K562 (cell line): ENCODE measurements around the gene MTA1. TPM values are rescaled to one million over a fixed set of nuclear protein-coding genes. Genes with fewer than 3 reads are reported as not detected.

Experiments
- CBFA2T2 ChIP-seq: fragments of 450-650 bp; conservative IDR thresholded peaks from 2 replicates; pipeline ENCODE4 v1.6.1; 2017; ENCODE audit warnings: mild to moderate bottlenecking
- CBX2 ChIP-seq: fragments of 200-600 bp; sonication (generic); IDR thresholded peaks from one replicate; pipeline ENCODE4 v1.6.1; 2012; ENCODE audit warnings: mild to moderate bottlenecking, low read length, inconsistent platforms; ENCODE audit not compliant: insufficient read depth, poor library complexity, severe bottlenecking
- CBX5 ChIP-seq: IDR thresholded peaks from 2 replicates; pipeline ENCODE4 v1.6.1; 2014; ENCODE audit warnings: low read depth, borderline replicate concordance
- CSDE1 ChIP-seq, 2 experiments: fragments of 450-650 bp; IDR thresholded peaks; 2 replicates each; pipeline ENCODE4 v1.6.1; 2016; ENCODE audit warnings: mild to moderate bottlenecking in 1 of 2
- ELK1 ChIP-seq: sonication (generic); formaldehyde crosslinking; IDR thresholded peaks from 2 replicates; pipeline ENCODE4 v1.8.1; 2022; ENCODE audit warnings: missing genetic modification reagents
- ERF ChIP-seq: fragments of 450-650 bp; formaldehyde crosslinking; IDR thresholded peaks from 2 replicates; pipeline ENCODE4 v1.4.0; 2020; ENCODE audit warnings: mild to moderate bottlenecking, mixed read lengths
- HSF4 ChIP-seq: fragments of 250-450 bp; sonication (Bioruptor Pico); IDR thresholded peaks from 2 replicates; pipeline ENCODE4 v2.1.2; 2022; ENCODE audit warnings: mild to moderate bottlenecking, moderate library complexity, borderline replicate concordance
- KLF13 ChIP-seq: fragments of 450-650 bp; IDR thresholded peaks from 2 replicates; pipeline ENCODE4 v1.6.1; 2016; ENCODE audit warnings: missing genetic modification characterization, low read depth, mild to moderate bottlenecking, missing compliant biosample characterization, moderate library complexity, borderline replicate concordance
- LCOR ChIP-seq: sonication (generic); formaldehyde crosslinking; IDR thresholded peaks from 2 replicates; pipeline ENCODE4 v1.8.0; 2022; ENCODE audit warnings: mild to moderate bottlenecking, missing genetic modification reagents
- MAZ ChIP-seq, 2 experiments: fragments of 450-650 bp in 1 of 2; sonication (generic) in 1 of 2; formaldehyde crosslinking; IDR thresholded peaks in 1 of 2; conservative IDR thresholded peaks in 1 of 2; 2 replicates each; pipeline versions ENCODE4 v1.4.0 to v1.5.0; 2020; ENCODE audit warnings: mild to moderate bottlenecking in 1 of 2, missing genetic modification reagents in 1 of 2
- MCM3 ChIP-seq: fragments of 450-650 bp; IDR thresholded peaks from 2 replicates; pipeline ENCODE4 v1.6.1; 2016
- MCM5 ChIP-seq: fragments of 450-650 bp; IDR thresholded peaks from 2 replicates; pipeline ENCODE4 v1.6.1; 2016; ENCODE audit warnings: low read depth
- MTA3 ChIP-seq: fragments of 450-650 bp; formaldehyde crosslinking; IDR thresholded peaks from 2 replicates; pipeline ENCODE4 v1.6.1; 2017; ENCODE audit warnings: mild to moderate bottlenecking, borderline replicate concordance
- PCBP2 ChIP-seq: fragments of 200-400 bp; formaldehyde crosslinking; IDR thresholded peaks from 2 replicates; pipeline ENCODE4 v1.6.1; 2018; ENCODE audit warnings: low read length, low read depth, mild to moderate bottlenecking, moderate library complexity; ENCODE audit not compliant: poor library complexity, severe bottlenecking
- PHTF2 ChIP-seq: fragments of 250-450 bp; sonication (Bioruptor Pico); IDR thresholded peaks from 2 replicates; pipeline ENCODE4 v1.5.0; 2021; ENCODE audit warnings: mild to moderate bottlenecking
- POLR2A ChIP-seq: fragments of 450-650 bp; conservative IDR thresholded peaks from 2 replicates; pipeline ENCODE4 v1.6.1; 2016
- RBM25 ChIP-seq: fragments of 200-400 bp; formaldehyde crosslinking; IDR thresholded peaks from 2 replicates; pipeline ENCODE4 v1.6.1; 2018; ENCODE audit warnings: low read length, low read depth, moderate library complexity; ENCODE audit not compliant: severe bottlenecking
- RFX1 ChIP-seq: fragments of 450-650 bp; IDR thresholded peaks from 2 replicates; pipeline ENCODE4 v1.6.1; 2016; ENCODE audit warnings: mild to moderate bottlenecking, moderate library complexity
- RNF2 ChIP-seq: sonication (generic); IDR thresholded peaks from 2 replicates; pipeline ENCODE4 v1.6.1; 2016
- SETDB1 ChIP-seq: IDR thresholded peaks from one replicate; pipeline ENCODE4 v1.6.1; 2012; ENCODE audit warnings: low read length, control low read depth, inconsistent platforms
- SLC30A9 ChIP-seq: fragments of 250-450 bp; sonication (Bioruptor Pico); IDR thresholded peaks from 2 replicates; pipeline ENCODE4 v1.8.0; 2022; ENCODE audit warnings: mild to moderate bottlenecking, moderate library complexity
- SMARCA4 ChIP-seq: fragments of 450-650 bp; IDR thresholded peaks from 2 replicates; pipeline ENCODE4 v1.6.1; 2016
- SNAPC5 ChIP-seq: fragments of 250-450 bp; sonication (Bioruptor Pico); IDR thresholded peaks from 2 replicates; pipeline ENCODE4 v1.8.0; 2021; ENCODE audit warnings: moderate library complexity, mild to moderate bottlenecking, inconsistent platforms
- TAF7 ChIP-seq: fragments of 450-650 bp; IDR thresholded peaks from 2 replicates; pipeline ENCODE4 v1.6.1; 2016; ENCODE audit warnings: missing genetic modification characterization, missing compliant biosample characterization
- ZFP36 ChIP-seq: fragments of 150-350 bp; IDR thresholded peaks from 2 replicates; pipeline ENCODE4 v1.6.1; 2018; ENCODE audit warnings: low read length, low read depth; ENCODE audit not compliant: partially characterized antibody
- ZNF778 ChIP-seq: fragments of 450-650 bp; formaldehyde crosslinking; IDR thresholded peaks from 2 replicates; pipeline ENCODE4 v1.4.0; 2020; ENCODE audit warnings: mild to moderate bottlenecking, moderate library complexity
- polyA plus RNA-seq, 8 experiments: library from polyadenylated mRNA; depleted of rRNA in 4 of 8; stranded (reverse) in 5 of 8; unstranded in 3 of 8; fragments of >200 nt; fragmentation: Nextera tagmentation in 2 of 8; fragmentation: Illumina TruSeq in 1 of 8; extraction: Ambion mirVana in 2 of 8; extraction: Trizol in 1 of 8; gene quantifications; 2 replicates each; pipeline versions ENCODE4 v1.2.1 to v1.2.3, GENCODE V29; 2011 to 2014; ENCODE audit warnings: inconsistent platforms in 1 of 8, missing spikeins in 1 of 8
- total RNA-seq, 7 experiments: library from RNA; depleted of rRNA in 6 of 7; stranded (reverse); fragments of >200 nt in 6 of 7; fragmentation: Illumina TruSeq in 2 of 7; extraction: Trizol in 2 of 7; gene quantifications; 2 replicates each; pipeline versions ENCODE4 v1.2.1 to v1.2.3, GENCODE V29; 2011 to 2021; ENCODE audit warnings: low replicate concordance in 1 of 7
- TF ChIP-seq, protein P1 (sequence below): sonication (generic); formaldehyde crosslinking; IDR thresholded peaks from 2 replicates; pipeline ENCODE4 v1.8.1; 2023; ENCODE audit warnings: mild to moderate bottlenecking, missing genetic modification reagents, moderate library complexity
- TF ChIP-seq, protein P2 (sequence below): fragments of 450-650 bp; conservative IDR thresholded peaks from 2 replicates; pipeline ENCODE4 v1.6.1; 2016; ENCODE audit warnings: missing genetic modification characterization, low read depth, mild to moderate bottlenecking, control low read depth, missing compliant biosample characterization

Gene MTA1
- total and polyA plus RNA-seq, 9 of the 15 experiments (the other 6 are each of a cell fraction or from before 2014, with no cell fraction given), result 0.13 to 118 (median 32.3) TPM

- TF ChIP-seq, protein P1, sequence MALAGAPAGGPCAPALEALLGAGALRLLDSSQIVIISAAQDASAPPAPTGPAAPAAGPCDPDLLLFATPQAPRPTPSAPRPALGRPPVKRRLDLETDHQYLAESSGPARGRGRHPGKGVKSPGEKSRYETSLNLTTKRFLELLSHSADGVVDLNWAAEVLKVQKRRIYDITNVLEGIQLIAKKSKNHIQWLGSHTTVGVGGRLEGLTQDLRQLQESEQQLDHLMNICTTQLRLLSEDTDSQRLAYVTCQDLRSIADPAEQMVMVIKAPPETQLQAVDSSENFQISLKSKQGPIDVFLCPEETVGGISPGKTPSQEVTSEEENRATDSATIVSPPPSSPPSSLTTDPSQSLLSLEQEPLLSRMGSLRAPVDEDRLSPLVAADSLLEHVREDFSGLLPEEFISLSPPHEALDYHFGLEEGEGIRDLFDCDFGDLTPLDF (CRISPR knock-in tag), result no peak
- TF ChIP-seq MAZ (CRISPR knock-in tag; conservative IDR thresholded peaks at IDR 0.05 in 1 of 2, IDR thresholded peaks at IDR 0.05 in 1 of 2) (peak; percentile 81 to 88), CBX2 (no peak), SMARCA4 (no peak), RFX1 (no peak), MTA3 (0 out of 2 replicates have a peak, but pooled peaks have one; percentile 37), RNF2 (no peak), RBM25 (no peak), CBFA2T2 (no peak), CBX5 (no peak), ZFP36 (no peak), POLR2A (peak; percentile 68), MCM5 (no peak), ERF (CRISPR knock-in tag) (no peak), HSF4 (CRISPR knock-in tag) (no peak), TAF7 (tag) (no peak), PCBP2 (no peak), LCOR (CRISPR knock-in tag) (no peak), SETDB1 (no peak), ELK1 (CRISPR knock-in tag) (no peak), KLF13 (no peak), MCM3 (no peak), PHTF2 (CRISPR knock-in tag) (no peak), ZNF778 (no peak), SNAPC5 (CRISPR knock-in tag) (no peak), SLC30A9 (CRISPR knock-in tag) (no peak), CSDE1 (IDR thresholded peaks at IDR 0.05) (no peak)
- TF ChIP-seq, protein P2, sequence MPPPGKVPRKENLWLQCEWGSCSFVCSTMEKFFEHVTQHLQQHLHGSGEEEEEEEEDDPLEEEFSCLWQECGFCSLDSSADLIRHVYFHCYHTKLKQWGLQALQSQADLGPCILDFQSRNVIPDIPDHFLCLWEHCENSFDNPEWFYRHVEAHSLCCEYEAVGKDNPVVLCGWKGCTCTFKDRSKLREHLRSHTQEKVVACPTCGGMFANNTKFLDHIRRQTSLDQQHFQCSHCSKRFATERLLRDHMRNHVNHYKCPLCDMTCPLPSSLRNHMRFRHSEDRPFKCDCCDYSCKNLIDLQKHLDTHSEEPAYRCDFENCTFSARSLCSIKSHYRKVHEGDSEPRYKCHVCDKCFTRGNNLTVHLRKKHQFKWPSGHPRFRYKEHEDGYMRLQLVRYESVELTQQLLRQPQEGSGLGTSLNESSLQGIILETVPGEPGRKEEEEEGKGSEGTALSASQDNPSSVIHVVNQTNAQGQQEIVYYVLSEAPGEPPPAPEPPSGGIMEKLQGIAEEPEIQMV (tag), result peak; percentile 36; the same call in 1 of the 2 replicates
Measured at GRCh38 chr14:105398044-105398725, 21.4 kb upstream of the MTA1 start, which contains the start of gene TEX22 (continued).
